Measurements from ENCODE around the gene C12orf50.

C12orf50 gene

DNA sequence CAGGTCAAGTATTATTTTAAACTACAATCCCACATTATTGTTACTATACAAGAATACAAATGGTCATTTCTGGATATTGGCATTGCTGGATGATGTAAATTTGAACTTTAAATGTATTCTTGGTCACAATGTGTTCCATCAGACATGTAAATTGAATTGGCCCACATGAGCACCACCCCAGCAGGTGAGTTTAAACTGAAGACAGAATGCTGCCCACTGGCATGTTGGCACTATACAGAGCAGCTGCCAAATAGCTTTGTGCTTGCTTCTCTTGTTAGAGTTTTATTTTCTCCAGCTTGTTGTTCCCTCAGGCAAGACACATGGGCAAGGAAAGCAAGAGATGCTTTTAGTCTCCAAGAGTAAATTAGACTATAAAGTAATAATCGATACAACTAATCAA is 98.6 kb downstream of the C12orf50 start:
- DNase-seq (ENCODE audit: low read depth, low spot score), result no peak
- TF ChIP-seq, protein P1, sequence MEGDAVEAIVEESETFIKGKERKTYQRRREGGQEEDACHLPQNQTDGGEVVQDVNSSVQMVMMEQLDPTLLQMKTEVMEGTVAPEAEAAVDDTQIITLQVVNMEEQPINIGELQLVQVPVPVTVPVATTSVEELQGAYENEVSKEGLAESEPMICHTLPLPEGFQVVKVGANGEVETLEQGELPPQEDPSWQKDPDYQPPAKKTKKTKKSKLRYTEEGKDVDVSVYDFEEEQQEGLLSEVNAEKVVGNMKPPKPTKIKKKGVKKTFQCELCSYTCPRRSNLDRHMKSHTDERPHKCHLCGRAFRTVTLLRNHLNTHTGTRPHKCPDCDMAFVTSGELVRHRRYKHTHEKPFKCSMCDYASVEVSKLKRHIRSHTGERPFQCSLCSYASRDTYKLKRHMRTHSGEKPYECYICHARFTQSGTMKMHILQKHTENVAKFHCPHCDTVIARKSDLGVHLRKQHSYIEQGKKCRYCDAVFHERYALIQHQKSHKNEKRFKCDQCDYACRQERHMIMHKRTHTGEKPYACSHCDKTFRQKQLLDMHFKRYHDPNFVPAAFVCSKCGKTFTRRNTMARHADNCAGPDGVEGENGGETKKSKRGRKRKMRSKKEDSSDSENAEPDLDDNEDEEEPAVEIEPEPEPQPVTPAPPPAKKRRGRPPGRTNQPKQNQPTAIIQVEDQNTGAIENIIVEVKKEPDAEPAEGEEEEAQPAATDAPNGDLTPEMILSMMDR (IDR thresholded peaks at IDR 0.05; ENCODE audit: low read depth, low read length), result no peak
- in situ Hi-C loops (cut with HindIII; ENCODE audit: low sequenced_read_pairs), result no loop called here
- H3K4me3 ChIP-seq (ENCODE audit: low read depth, low read length), result no peak overlapping the region
